HUES64 (cell line): ENCODE data around the gene SPRR1A. TPM values are rescaled to one million over a fixed set of nuclear protein-coding genes. Genes with fewer than 3 reads are reported as not detected.

Source experiments
- H3K27ac ChIP-seq: 2 replicates; pipeline ENCODE4 v1.7.0; 2013; ENCODE audit warnings: low read depth, low read length, inconsistent platforms
- H3K27me3 ChIP-seq: 2 replicates; pipeline ENCODE4 v1.6.1; 2013; ENCODE audit warnings: mild to moderate bottlenecking, low read length; ENCODE audit not compliant: insufficient read depth
- H3K36me3 ChIP-seq: 2 replicates; pipeline ENCODE4 v1.6.1; 2013; ENCODE audit warnings: mild to moderate bottlenecking, low read length; ENCODE audit not compliant: insufficient read depth
- H3K4me1 ChIP-seq: 2 replicates; pipeline ENCODE4 v1.6.1; 2013; ENCODE audit warnings: mild to moderate bottlenecking, low read length, moderate library complexity; ENCODE audit not compliant: insufficient read depth
- H3K4me3 ChIP-seq: 2 replicates; pipeline ENCODE4 v1.5.1; 2013; ENCODE audit warnings: mild to moderate bottlenecking, low read length, moderate library complexity
- H3K9ac ChIP-seq: 2 replicates; pipeline ENCODE4 v1.6.1; 2013; ENCODE audit warnings: mild to moderate bottlenecking, low read depth, low read length
- H3K9me3 ChIP-seq: 2 replicates; pipeline ENCODE4 v1.6.1; 2013; ENCODE audit warnings: low read depth, low read length; ENCODE audit not compliant: insufficient read depth
- WGBS: fragments of 150-250, 120-280 bp; methylation state at CpG from one replicate; pipeline ENCODE4 v1.1.7; 2013; ENCODE audit warnings: missing lambda C conversion rate; 5-methylcytosine and 5-hydroxymethylcytosine counted together
- polyA plus RNA-seq, 2 experiments: library from polyadenylated mRNA; stranded (reverse); fragments of 50-300 nt; gene quantifications; one replicate each; pipeline ENCODE4 v1.2.3, GENCODE V29; 2013

SPRR1A gene
- polyA plus RNA-seq (2013, experiment 1 of 2) = not detected
- polyA plus RNA-seq (2013, experiment 2 of 2) = not detected

GRCh38 chr1:152983743-152984142 is at the start of gene SPRR1A:
SPRR1A (plus strand) TSS chr1:152984081; CDS start chr1:152985231, 1,150 bp downstream.
- peaks cover 42% of the 10 kb centered on the region for H3K9me3 ChIP-seq
- H3K27me3 ChIP-seq = no peaks in the 10 kb centered on the region
- H3K4me3 ChIP-seq = no peak within 1 kb of the TSS
- H3K9ac ChIP-seq = no peak within 1 kb of the TSS
- no peaks in the 10 kb centered on the region for H3K4me1 ChIP-seq
- no peaks in the 10 kb centered on the region for H3K36me3 ChIP-seq
- H3K27ac ChIP-seq = no peak within 1 kb of the TSS
- WGBS = 92% methylated on average over 3 of the region's 3 CpGs

- Histone ChIP-seq H3K36me3 (no peaks in the 10 kb centered on the region), H3K4me3 (no peak overlapping the region)
- 86% methylated on average over 1 of the region's 1 CpG for WGBS
Observed at GRCh38 chr1:152940614-152941013, 43.3 kb upstream of the SPRR1A start.

GRCh38 chr1:152941037-152941711 is 42.7 kb upstream of the SPRR1A start:
- H3K4me3 ChIP-seq = no peak overlapping the region
- no peaks in the 10 kb centered on the region for H3K36me3 ChIP-seq
- H3K9me3 ChIP-seq = peaks cover 50% of the 10 kb centered on the region
- H3K9ac ChIP-seq = no peak overlapping the region
- no peaks in the 10 kb centered on the region for H3K4me1 ChIP-seq
- no peak overlapping the region for H3K27ac ChIP-seq
- no peaks in the 10 kb centered on the region for H3K27me3 ChIP-seq
- WGBS = 73% methylated on average over 8 of the region's 8 CpGs

More at GRCh38 chr1:152940614-152941013, 43.3 kb upstream of the SPRR1A start:
- H3K9me3 ChIP-seq = peaks cover 49% of the 10 kb centered on the region
- no peak overlapping the region for H3K27ac ChIP-seq
- H3K4me1 ChIP-seq = no peaks in the 10 kb centered on the region
- H3K9ac ChIP-seq = no peak overlapping the region
- H3K27me3 ChIP-seq = no peaks in the 10 kb centered on the region

- no peak overlapping the region for H3K4me3 ChIP-seq
- no peaks in the 10 kb centered on the region for H3K4me1 ChIP-seq
- H3K27me3 ChIP-seq = no peaks in the 10 kb centered on the region
- peaks cover 56% of the 10 kb centered on the region for H3K9me3 ChIP-seq
- no peaks in the 10 kb centered on the region for H3K36me3 ChIP-seq
- WGBS = 80% methylated on average over 2 of the region's 2 CpGs
- no peak overlapping the region for H3K9ac ChIP-seq
- H3K27ac ChIP-seq = no peak overlapping the region
Observed at GRCh38 chr1:152942161-152942560, 41.7 kb upstream of the SPRR1A start.

- H3K27ac ChIP-seq = no peak overlapping the region
- no peak overlapping the region for H3K4me3 ChIP-seq
- H3K36me3 ChIP-seq = no peaks in the 10 kb centered on the region
- no peaks in the 10 kb centered on the region for H3K27me3 ChIP-seq
- H3K9ac ChIP-seq = no peak overlapping the region
- peaks cover 63% of the 10 kb centered on the region for H3K9me3 ChIP-seq
- 58% methylated on average over 2 of the region's 3 CpGs for WGBS
- no peaks in the 10 kb centered on the region for H3K4me1 ChIP-seq
Observed at GRCh38 chr1:152946248-152946647, 37.6 kb upstream of the SPRR1A start.

GRCh38 chr1:152946651-152947256 is 37.1 kb upstream of the SPRR1A start, which contains the start of gene SPRR5:
SPRR5 (plus strand) TSS chr1:152947206; CDS start chr1:152948555, 1,349 bp downstream.
- Histone ChIP-seq H3K4me1 (no peaks in the 10 kb centered on the region), H3K9ac (no peak within 1 kb of the TSS), H3K9me3 (peaks cover 64% of the 10 kb centered on the region), H3K27me3 (no peaks in the 10 kb centered on the region), H3K36me3 (no peaks in the 10 kb centered on the region), H3K27ac (no peak within 1 kb of the TSS), H3K4me3 (no peak within 1 kb of the TSS)
- 79% methylated on average over 3 of the region's 4 CpGs for WGBS

- 75% methylated on average over 5 of the region's 5 CpGs for WGBS
- H3K9ac ChIP-seq = no peak overlapping the region
Observed at GRCh38 chr1:152951711-152952110, 32.2 kb upstream of the SPRR1A start.

GRCh38 chr1:152953761-152954160 is 30.1 kb upstream of the SPRR1A start:
- H3K9ac ChIP-seq = no peak overlapping the region
- no peaks in the 10 kb centered on the region for H3K4me1 ChIP-seq
- H3K27ac ChIP-seq = no peak overlapping the region
- WGBS = 78% methylated on average over 7 of the region's 7 CpGs
- H3K4me3 ChIP-seq = no peak overlapping the region
- H3K36me3 ChIP-seq = no peaks in the 10 kb centered on the region
- no peaks in the 10 kb centered on the region for H3K27me3 ChIP-seq
- H3K9me3 ChIP-seq = peaks cover 43% of the 10 kb centered on the region; the same call in 1 of the 2 replicates

More at GRCh38 chr1:152951711-152952110, 32.2 kb upstream of the SPRR1A start:
- Histone ChIP-seq H3K4me3 (no peak overlapping the region), H3K36me3 (no peaks in the 10 kb centered on the region), H3K27me3 (no peaks in the 10 kb centered on the region), H3K27ac (no peak overlapping the region), H3K9me3 (peaks cover 46% of the 10 kb centered on the region; the same call in 1 of the 2 replicates), H3K4me1 (no peaks in the 10 kb centered on the region)

GRCh38 chr1:152954436-152954835 is 29.4 kb upstream of the SPRR1A start:
- Histone ChIP-seq H3K27me3 (no peaks in the 10 kb centered on the region), H3K36me3 (no peaks in the 10 kb centered on the region), H3K9me3 (peaks cover 46% of the 10 kb centered on the region; the same call in 1 of the 2 replicates), H3K27ac (no peak overlapping the region), H3K4me1 (no peaks in the 10 kb centered on the region), H3K4me3 (no peak overlapping the region), H3K9ac (no peak overlapping the region)
- 80% methylated on average over 5 of the region's 6 CpGs for whole genome bisulfite sequencing

GRCh38 chr1:152957561-152957960 is 26.3 kb upstream of the SPRR1A start:
- Histone ChIP-seq H3K36me3 (no peaks in the 10 kb centered on the region), H3K4me1 (no peaks in the 10 kb centered on the region), H3K4me3 (no peak overlapping the region), H3K27ac (no peak overlapping the region), H3K9ac (no peak overlapping the region), H3K9me3 (peaks cover 26% of the 10 kb centered on the region; the same call in 1 of the 2 replicates), H3K27me3 (no peaks in the 10 kb centered on the region)
- 84% methylated on average over 3 of the region's 3 CpGs for WGBS

GRCh38 chr1:152959273-152959672 is 24.6 kb upstream of the SPRR1A start:
- no peaks in the 10 kb centered on the region for H3K4me1 ChIP-seq
- no peaks in the 10 kb centered on the region for H3K36me3 ChIP-seq
- WGBS = 81% methylated on average over 3 of the region's 3 CpGs
- H3K9ac ChIP-seq = no peak overlapping the region
- no peaks in the 10 kb centered on the region for H3K27me3 ChIP-seq
- H3K27ac ChIP-seq = no peak overlapping the region
- no peak overlapping the region for H3K4me3 ChIP-seq
- peaks cover 30% of the 10 kb centered on the region; the same call in 1 of the 2 replicates for H3K9me3 ChIP-seq
